Aorta (tissue), 5 donors: Measurements from ENCODE around the gene ADGRB3. TPM values are rescaled to one million over a fixed set of nuclear protein-coding genes. Genes with fewer than 3 reads are reported as not detected.
"Not testable (repeated sequence)": the region's sequence is repeated elsewhere in the genome, so short reads cannot be mapped to it uniquely, and the experiment has no call there.

ENCODE experiments used
- ATAC-seq: fragments of 200-7000 bp; cut with Tn5 transposase; one replicate; pipeline ENCODE4 v1.9.1; 2022; ENCODE audit warnings: moderate library complexity; ENCODE audit not compliant: low FRiP score
- DNase-seq, 2 donors: peaks; one replicate each; pipeline ENCODE4 v3.0.0-alpha.2; 2020
- H3K27ac ChIP-seq, 2 donors: one replicate each; pipeline ENCODE4 v1.5.1; 2013; ENCODE audit warnings: low read length in 2 of 2, mild to moderate bottlenecking in 2 of 2, moderate library complexity in 2 of 2, control low read depth in 1 of 2, inconsistent platforms in 1 of 2, low read depth in 1 of 2
- H3K27me3 ChIP-seq, 2 donors: one replicate each; pipeline ENCODE4 v1.6.1; 2013; ENCODE audit warnings: control low read depth in 1 of 2, low read length in 1 of 2, mild to moderate bottlenecking in 1 of 2, moderate library complexity in 1 of 2; ENCODE audit not compliant: insufficient read depth in 2 of 2, control insufficient read depth in 1 of 2
- H3K36me3 ChIP-seq, 2 donors: one replicate each; pipeline ENCODE4 v1.6.1; 2013; ENCODE audit warnings: control low read depth in 1 of 2, low read length in 1 of 2, mild to moderate bottlenecking in 1 of 2; ENCODE audit not compliant: insufficient read depth in 2 of 2, control insufficient read depth in 1 of 2
- H3K4me1 ChIP-seq, 2 donors: one replicate each; pipeline ENCODE4 v1.6.1; 2013; ENCODE audit warnings: low read length in 2 of 2, control low read depth in 1 of 2, mild to moderate bottlenecking in 1 of 2, moderate library complexity in 1 of 2; ENCODE audit not compliant: insufficient read depth in 2 of 2, control insufficient read depth in 1 of 2
- H3K4me3 ChIP-seq, 2 donors: one replicate each; pipeline ENCODE4 v1.5.1; 2013; ENCODE audit warnings: low read length in 2 of 2, control low read depth in 1 of 2, mild to moderate bottlenecking in 1 of 2
- H3K9me3 ChIP-seq: one replicate; pipeline ENCODE4 v1.6.1; 2013; ENCODE audit warnings: mild to moderate bottlenecking, low read length; ENCODE audit not compliant: control insufficient read depth
- WGBS, 2 donors: extraction: QIAGEN DNeasy Blood & Tissue Kit; methylation state at CpG; one replicate each; pipeline ENCODE4 v1.1.7; 2013; 5-methylcytosine and 5-hydroxymethylcytosine counted together
- intact Hi-C, 2 donors: fragments of 100-400 bp; cut with DNase I; formaldehyde crosslinking; loops; one replicate each; pipeline versions ENCODE4 v1.14.2 to v1.15.0; 2022
- polyA plus RNA-seq, 2 donors: library from polyadenylated mRNA; stranded (reverse); fragments of 200-250 nt; gene quantifications; one replicate each; pipeline ENCODE4 v1.2.3, GENCODE V29; 2013
- total RNA-seq, 2 donors: library from RNA; stranded (reverse); fragmentation: NEBNext Ultra II Directional; extraction: Animal tissue kit (Norgen Biotek cat#: 25700); gene quantifications; one replicate each; pipeline ENCODE4 v1.2.1, GENCODE V29; 2021
- donor health status: healthy with polysubstance abuse.
- donor health status: Bipolar disorder and iron deficiency.
- donor health status: DM: no; HTN: no; CAD: no.
- donor health status: DM: no; HTN: no; CAD: no.
- donor health status: DM: yes; HTN: yes; CAD: no.

ADGRB3 gene
- total and polyA plus RNA-seq, 4 donors = 1.8 to 6.1 (median 5.4) TPM; not detected in 1

DNA sequence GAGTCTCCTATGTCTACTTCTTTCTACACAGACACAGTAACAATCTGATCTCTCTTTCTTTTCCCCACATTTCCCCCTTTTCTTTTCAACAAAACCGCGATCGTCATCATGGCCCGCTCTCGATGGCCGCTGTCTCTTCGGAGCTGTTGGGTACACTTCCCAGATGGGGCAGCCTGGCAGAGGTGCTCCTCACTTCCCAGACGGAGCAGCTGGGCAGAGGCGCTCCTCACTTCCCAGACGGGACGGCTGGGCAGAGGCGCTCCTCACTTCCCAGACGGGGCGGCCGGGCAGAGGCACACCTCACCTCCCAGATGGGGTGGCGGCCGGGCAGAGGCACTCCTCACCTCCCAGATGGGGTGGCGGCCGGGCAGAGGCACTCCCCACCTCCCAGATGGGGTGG, 797.1 kb downstream of the ADGRB3 start:
- WGBS, 2 donors = 88 to 90% methylated on average over 15 to 19 of the region's 19 CpGs
- peak in 1 of 2 donors; percentile 50 for DNase-seq
- H3K36me3 ChIP-seq, H3K9me3 ChIP-seq, H3K4me3 ChIP-seq, H3K27ac ChIP-seq, H3K4me1 ChIP-seq, ATAC-seq, intact Hi-C loops, H3K27me3 ChIP-seq: not testable (repeated sequence)

DNA sequence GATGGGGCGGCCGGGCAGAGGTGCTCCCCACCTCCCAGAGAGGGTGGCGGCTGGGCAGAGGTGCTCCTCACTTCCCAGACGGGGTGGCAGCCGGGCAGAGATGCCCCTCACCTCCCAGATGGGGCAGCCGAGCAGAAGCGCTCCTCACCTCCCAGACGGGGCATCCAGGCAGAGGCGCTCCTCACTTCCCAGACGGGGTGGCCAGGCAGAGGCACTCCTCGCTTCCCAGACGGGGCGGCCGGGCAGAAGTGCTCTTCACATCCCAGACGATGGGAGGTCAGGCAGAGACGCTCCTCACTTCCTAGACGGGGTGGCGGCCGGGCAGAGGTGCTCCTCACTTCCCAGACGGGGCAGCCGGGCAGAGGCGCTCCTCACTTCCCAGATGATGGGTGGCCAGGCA, 798.0 kb downstream of the ADGRB3 start:
- DNase-seq = peak in 1 of 2 donors; percentile 55
- ATAC-seq, H3K27me3 ChIP-seq, intact Hi-C loops, H3K9me3 ChIP-seq, H3K4me1 ChIP-seq, H3K36me3 ChIP-seq, H3K27ac ChIP-seq, H3K4me3 ChIP-seq: not testable (repeated sequence)
- WGBS, 2 donors = 86 to 89% methylated on average over 20 to 22 of the region's 22 CpGs

DNA sequence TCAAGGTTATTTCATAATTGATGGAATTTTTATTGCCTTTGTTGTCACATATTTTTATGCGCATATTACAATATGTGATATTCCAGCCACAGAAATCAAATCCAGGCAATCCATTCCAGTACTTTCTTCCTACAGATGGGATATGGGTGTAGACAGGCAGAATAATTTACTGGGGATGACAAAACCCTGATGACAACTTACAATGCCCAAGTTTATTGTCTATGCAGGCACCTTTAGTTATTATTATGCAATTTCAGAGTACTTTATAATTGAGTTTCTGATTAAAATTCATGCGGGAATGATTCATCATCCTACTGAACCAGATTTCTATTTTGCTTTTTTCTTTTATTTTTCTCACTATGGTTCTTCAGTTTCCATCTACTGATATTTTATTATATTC, 803.0 kb downstream of the ADGRB3 start:
- Histone ChIP-seq H3K4me3 (no peak overlapping the region), H3K4me1 (no peaks in the 10 kb centered on the region), H3K27me3 (no peaks in the 10 kb centered on the region), H3K27ac (no peak overlapping the region), H3K9me3 (no peaks in the 10 kb centered on the region), H3K36me3 (no peaks in the 10 kb centered on the region)
- ATAC-seq = no peak
- no peak for DNase-seq
- intact Hi-C loops = no loop called here
- WGBS, 2 donors = 88 to 91% methylated on average over 2 of the region's 2 CpGs
